Superior temporal gyrus (tissue), 1 donor: ENCODE data around the gene GOLGA8M.
"Not testable (repeated sequence)": the region's sequence is repeated elsewhere in the genome, so short reads cannot be mapped to it uniquely, and the experiment has no call there.

Source experiments
- DNase-seq: peaks from one replicate; pipeline ENCODE4 v3.0.0-alpha.2; 2016; ENCODE audit errors: extremely low spot score

GOLGA8M gene

GRCh38 chr15:28663717-28664116 lies 48.5 kb downstream of the GOLGA8M start:
- not testable (repeated sequence) for DNase-seq

- not testable (repeated sequence) for DNase-seq
Measured at GRCh38 chr15:28660750-28661149, 51.5 kb downstream of the GOLGA8M start.

GRCh38 chr15:28656018-28656360 lies 56.2 kb downstream of the GOLGA8M start:
- not testable (repeated sequence) for DNase-seq

GRCh38 chr15:28655329-28656017 lies 56.7 kb downstream of the GOLGA8M start:
- not testable (repeated sequence) for DNase-seq

- DNase-seq: not testable (repeated sequence)
Measured at GRCh38 chr15:28654194-28654593, 58.0 kb downstream of the GOLGA8M start.

- DNase-seq: not testable (repeated sequence)
Measured at GRCh38 chr15:28652538-28652937, 59.7 kb downstream of the GOLGA8M start.
